RWPE2 (cell line): ENCODE results near the gene SNAPC5.

Source experiments
- ATAC-seq: fragments of 200-7000 bp; cut with Tn5 transposase; 3 replicates; pipeline ENCODE4 v1.9.1; 2021; ENCODE audit warnings: low read depth
- DNase-seq: peaks from one replicate; pipeline ENCODE4 v3.0.0-alpha.2; 2020; ENCODE audit warnings: low spot score
- H3K27ac ChIP-seq: fragments of 450-650 bp; 2 replicates; pipeline ENCODE4 v1.5.1; 2017; ENCODE audit warnings: mild to moderate bottlenecking; ENCODE audit not compliant: poor library complexity, severe bottlenecking
- H3K27me3 ChIP-seq: fragments of 250-450 bp; sonication (Bioruptor Pico); 2 replicates; pipeline ENCODE4 v1.5.1; 2021; ENCODE audit warnings: mild to moderate bottlenecking, moderate library complexity; ENCODE audit not compliant: insufficient read depth, poor library complexity, severe bottlenecking
- H3K36me3 ChIP-seq: fragments of 250-450 bp; sonication (Bioruptor Pico); 2 replicates; pipeline ENCODE4 v1.5.1; 2020; ENCODE audit warnings: low read depth, mild to moderate bottlenecking, moderate library complexity
- H3K4me1 ChIP-seq: fragments of 250-450 bp; sonication (Bioruptor Pico); 2 replicates; pipeline ENCODE4 v1.5.1; 2021; ENCODE audit warnings: mild to moderate bottlenecking, moderate library complexity; ENCODE audit not compliant: insufficient read depth, poor library complexity, severe bottlenecking
- H3K4me3 ChIP-seq: fragments of 250-450 bp; sonication (Bioruptor Pico); 2 replicates; pipeline ENCODE4 v1.5.1; 2021; ENCODE audit warnings: mild to moderate bottlenecking, moderate library complexity; ENCODE audit not compliant: severe bottlenecking
- H3K9me3 ChIP-seq: fragments of 250-450 bp; sonication (Bioruptor Pico); 2 replicates; pipeline ENCODE4 v1.5.1; 2021; ENCODE audit warnings: mild to moderate bottlenecking, moderate library complexity; ENCODE audit not compliant: severe bottlenecking
- TF ChIP-seq, protein P1 (sequence below): fragments of 450-650 bp; IDR thresholded peaks from one replicate; pipeline ENCODE4 v1.5.1; 2017; ENCODE audit warnings: mild to moderate bottlenecking, moderate library complexity; ENCODE audit not compliant: poor library complexity, severe bottlenecking

SNAPC5 gene

DNA sequence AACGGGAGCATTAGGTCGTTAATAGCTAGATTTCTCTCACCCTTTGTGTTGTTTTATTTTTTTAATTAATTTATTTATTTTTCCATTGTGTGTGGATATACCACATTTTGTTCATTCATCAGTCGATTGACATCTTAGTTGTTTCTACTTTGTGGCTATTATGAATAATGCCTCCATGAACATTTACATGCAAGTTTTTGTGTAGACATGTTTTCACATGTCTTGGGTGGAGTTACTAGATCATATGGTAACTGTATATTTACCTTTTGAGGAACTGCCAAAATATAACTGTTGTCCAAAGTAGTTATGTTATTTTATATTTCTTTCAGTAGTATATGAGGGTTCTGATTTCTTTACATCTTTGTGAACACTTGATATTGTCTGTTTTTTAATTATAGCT, 26.4 kb upstream of the SNAPC5 start:
- Histone ChIP-seq H3K9me3 (no peaks in the 10 kb centered on the region), H3K36me3 (peaks cover 95% of the 10 kb centered on the region), H3K4me3 (no peak overlapping the region), H3K4me1 (no peaks in the 10 kb centered on the region), H3K27me3 (no peaks in the 10 kb centered on the region), H3K27ac (no peak overlapping the region)
- ATAC-seq (no peak), DNase-seq (no peak)
- TF ChIP-seq, protein P1, sequence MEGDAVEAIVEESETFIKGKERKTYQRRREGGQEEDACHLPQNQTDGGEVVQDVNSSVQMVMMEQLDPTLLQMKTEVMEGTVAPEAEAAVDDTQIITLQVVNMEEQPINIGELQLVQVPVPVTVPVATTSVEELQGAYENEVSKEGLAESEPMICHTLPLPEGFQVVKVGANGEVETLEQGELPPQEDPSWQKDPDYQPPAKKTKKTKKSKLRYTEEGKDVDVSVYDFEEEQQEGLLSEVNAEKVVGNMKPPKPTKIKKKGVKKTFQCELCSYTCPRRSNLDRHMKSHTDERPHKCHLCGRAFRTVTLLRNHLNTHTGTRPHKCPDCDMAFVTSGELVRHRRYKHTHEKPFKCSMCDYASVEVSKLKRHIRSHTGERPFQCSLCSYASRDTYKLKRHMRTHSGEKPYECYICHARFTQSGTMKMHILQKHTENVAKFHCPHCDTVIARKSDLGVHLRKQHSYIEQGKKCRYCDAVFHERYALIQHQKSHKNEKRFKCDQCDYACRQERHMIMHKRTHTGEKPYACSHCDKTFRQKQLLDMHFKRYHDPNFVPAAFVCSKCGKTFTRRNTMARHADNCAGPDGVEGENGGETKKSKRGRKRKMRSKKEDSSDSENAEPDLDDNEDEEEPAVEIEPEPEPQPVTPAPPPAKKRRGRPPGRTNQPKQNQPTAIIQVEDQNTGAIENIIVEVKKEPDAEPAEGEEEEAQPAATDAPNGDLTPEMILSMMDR: no peak

DNA sequence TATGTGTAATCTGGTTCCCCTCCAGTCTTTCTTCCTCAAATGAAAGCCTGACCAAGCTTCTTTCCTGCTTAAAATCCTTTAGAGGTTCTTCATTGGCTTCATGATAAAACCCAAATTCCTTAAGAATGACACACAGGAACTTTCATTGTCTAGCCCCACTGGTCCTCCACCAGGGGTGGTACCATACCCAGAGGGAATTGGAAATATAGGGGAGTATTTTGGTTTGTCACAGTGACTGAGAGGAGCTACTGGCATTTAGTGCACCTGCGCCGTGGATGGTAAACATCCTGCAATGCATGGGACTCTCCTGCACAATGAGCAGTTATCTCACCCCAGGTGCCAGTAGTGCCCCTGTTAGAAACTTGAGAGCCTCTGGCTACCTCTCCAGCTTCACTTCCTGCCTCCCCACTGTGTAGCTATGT, 18.4 kb upstream of the SNAPC5 start:
- no peaks in the 10 kb centered on the region for H3K4me1 ChIP-seq
- peak overlapping the region; percentile 11 for H3K27ac ChIP-seq
- no peaks in the 10 kb centered on the region for H3K9me3 ChIP-seq
- TF ChIP-seq, protein P1: no peak
- H3K36me3 ChIP-seq: peaks cover 93% of the 10 kb centered on the region
- H3K27me3 ChIP-seq: no peaks in the 10 kb centered on the region
- no peak overlapping the region for H3K4me3 ChIP-seq
- DNase-seq: no peak
- ATAC-seq: peak; percentile 40; the same call in 2 of the 3 replicates

DNA sequence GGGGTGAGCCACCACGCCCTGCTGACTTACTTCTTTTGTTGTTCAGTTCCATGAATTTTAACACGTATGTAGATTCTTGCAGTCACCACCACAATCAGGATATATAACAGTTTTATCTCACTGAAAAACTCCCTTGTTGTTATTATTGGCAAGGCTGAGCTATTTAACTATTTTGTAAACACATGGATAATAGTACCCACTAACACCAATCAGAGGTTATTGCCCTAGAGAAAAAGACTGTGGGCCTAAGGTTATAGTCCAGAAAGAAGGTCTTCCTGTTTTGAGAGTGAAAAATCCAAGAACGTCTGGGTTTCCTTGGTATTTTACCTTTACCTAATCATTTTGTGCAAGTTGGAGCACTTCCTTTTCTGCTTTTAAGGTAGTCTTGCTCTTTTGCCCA, 17.0 kb upstream of the SNAPC5 start:
- Histone ChIP-seq H3K36me3 (peaks cover 87% of the 10 kb centered on the region), H3K27me3 (no peaks in the 10 kb centered on the region), H3K4me1 (no peaks in the 10 kb centered on the region), H3K27ac (no peak overlapping the region), H3K9me3 (no peaks in the 10 kb centered on the region), H3K4me3 (no peak overlapping the region)
- TF ChIP-seq, protein P1: no peak
- no peak for ATAC-seq
- no peak for DNase-seq

DNA sequence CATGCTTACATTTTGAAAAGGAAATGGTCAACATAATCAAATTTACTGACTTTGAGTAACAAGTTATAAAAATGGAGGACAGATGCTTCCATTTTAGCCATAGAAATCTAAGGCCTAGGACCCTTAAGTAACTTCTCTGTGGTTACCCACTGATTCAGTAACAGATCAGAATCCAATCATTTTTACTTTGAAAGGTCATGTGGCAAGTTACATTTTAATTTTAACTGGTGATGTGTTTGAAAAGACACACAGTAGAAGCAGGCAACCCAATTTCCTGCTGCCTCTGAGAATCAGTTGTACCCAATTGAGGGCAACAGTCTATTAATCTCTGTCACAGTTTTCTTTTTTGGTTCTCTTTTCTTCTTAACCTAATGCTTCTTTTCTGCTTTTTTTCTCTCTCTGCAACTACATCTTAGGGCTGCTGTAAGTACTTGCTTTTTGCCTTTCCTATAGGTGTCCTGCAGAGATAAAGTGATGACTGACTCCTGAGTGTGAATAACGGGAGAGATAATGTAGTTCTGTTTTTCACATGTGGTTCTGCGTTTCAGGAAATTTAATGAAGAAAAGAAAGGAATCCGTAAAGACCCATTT, 10.8 kb upstream of the SNAPC5 start:
- DNase-seq (no peak), ATAC-seq (no peak)
- Histone ChIP-seq H3K4me1 (peaks cover 4% of the 10 kb centered on the region), H3K36me3 (peaks cover 59% of the 10 kb centered on the region), H3K27me3 (no peaks in the 10 kb centered on the region), H3K9me3 (no peaks in the 10 kb centered on the region), H3K4me3 (no peak overlapping the region), H3K27ac (no peak overlapping the region)
- TF ChIP-seq, protein P1: no peak

DNA sequence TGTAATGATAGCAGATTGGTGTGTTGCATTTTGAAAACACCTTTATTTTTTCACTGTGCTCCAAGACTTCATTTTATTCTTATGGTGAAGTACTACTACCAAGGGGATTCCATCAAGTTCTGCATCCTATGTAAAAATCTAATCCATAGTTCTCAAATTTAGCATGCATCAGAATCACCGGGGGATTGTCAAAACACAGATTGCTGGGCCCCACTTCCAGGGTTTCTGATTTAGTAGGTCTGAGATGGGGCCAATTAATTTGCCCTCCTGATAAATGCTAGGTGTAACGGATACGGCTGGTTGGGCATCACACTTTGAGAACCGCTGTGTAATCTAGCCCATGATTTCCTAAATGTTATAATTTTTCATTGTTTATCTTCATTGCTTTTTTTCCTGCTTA, 8.3 kb upstream of the SNAPC5 start:
- no peaks in the 10 kb centered on the region for H3K27me3 ChIP-seq
- peaks cover 14% of the 10 kb centered on the region for H3K4me1 ChIP-seq
- DNase-seq (no peak), ATAC-seq (no peak)
- H3K9me3 ChIP-seq: no peaks in the 10 kb centered on the region
- peaks cover 59% of the 10 kb centered on the region for H3K36me3 ChIP-seq
- H3K4me3 ChIP-seq: peak overlapping the region; percentile 85
- TF ChIP-seq, protein P1: no peak
- peak overlapping the region; percentile 87 for H3K27ac ChIP-seq
